Neural progenitor cell (in vitro differentiated cells): ENCODE measurements around the gene ACBD7.

Experiments used
- CTCF ChIP-seq: fragments of 200-600 bp; sonication (generic); IDR thresholded peaks from 2 replicates; pipeline ENCODE4 v1.5.1; 2017; ENCODE audit warnings: antibody characterized with exemption, mild to moderate bottlenecking
- EZH2 ChIP-seq: fragments of 200-600 bp; sonication (generic); IDR thresholded peaks from 2 replicates; pipeline ENCODE4 v1.6.1; 2017; ENCODE audit warnings: antibody characterized with exemption, mild to moderate bottlenecking, moderate library complexity

- TF ChIP-seq CTCF (no peak), EZH2 (no peak)
Observed at GRCh38 chr10:15072358-15072757, 16.2 kb downstream of the ACBD7 start.
